HG03460 (cell line): ENCODE measurements around the gene LRRC7.

Experiments
- ATAC-seq: cut with Tn5 transposase; IDR thresholded peaks from one replicate; pipeline ENCODE4 v1.9.1; 2021; ENCODE audit not compliant: unreplicated experiment

LRRC7 gene

DNA sequence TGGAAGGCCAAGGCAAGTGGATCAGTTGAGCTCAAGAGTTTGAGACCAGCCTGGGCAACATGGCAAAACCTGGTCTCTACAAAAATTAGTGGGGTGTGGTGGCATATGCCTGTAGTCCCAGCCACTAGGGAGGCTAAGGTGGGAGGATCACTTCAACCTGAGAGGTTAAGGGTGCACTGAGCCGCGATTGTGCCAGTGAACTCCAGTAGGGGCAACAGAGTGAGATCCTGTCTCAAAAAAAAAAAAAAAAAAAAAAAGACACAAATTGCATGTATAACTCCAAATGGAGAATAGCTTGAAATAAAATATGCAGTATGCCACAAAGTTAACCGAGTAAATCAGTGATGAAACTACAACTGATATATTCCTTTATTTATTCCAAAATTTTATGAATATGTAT lies 586.0 kb downstream of the LRRC7 start:
- no peak for ATAC-seq

DNA sequence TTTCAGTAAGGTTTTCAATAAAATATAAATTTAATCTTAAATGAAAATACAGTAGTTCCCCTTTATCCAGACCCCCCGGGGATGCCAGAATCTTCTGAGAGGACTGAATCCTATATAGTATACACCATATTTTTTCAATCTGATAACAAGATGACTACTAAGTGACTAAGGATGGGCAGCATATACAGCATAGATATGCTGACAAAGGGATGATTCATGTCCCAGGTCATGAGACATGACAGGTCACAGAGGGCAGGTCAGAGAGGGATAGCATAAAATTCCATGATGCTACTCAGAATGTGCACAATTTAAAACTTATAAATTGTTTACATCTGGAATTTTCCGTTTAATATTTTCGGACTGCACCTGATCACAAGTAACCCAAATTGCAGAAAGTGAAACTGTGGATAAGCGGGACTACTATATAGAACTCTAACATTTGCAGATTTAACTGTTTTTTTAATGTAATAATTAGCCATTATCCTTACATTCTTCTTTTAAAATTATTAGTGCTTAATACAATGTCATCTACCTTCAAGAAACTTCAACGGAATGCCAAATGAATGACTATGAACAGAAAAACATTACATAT lies 588.9 kb downstream of the LRRC7 start:
- no peak for ATAC-seq

DNA sequence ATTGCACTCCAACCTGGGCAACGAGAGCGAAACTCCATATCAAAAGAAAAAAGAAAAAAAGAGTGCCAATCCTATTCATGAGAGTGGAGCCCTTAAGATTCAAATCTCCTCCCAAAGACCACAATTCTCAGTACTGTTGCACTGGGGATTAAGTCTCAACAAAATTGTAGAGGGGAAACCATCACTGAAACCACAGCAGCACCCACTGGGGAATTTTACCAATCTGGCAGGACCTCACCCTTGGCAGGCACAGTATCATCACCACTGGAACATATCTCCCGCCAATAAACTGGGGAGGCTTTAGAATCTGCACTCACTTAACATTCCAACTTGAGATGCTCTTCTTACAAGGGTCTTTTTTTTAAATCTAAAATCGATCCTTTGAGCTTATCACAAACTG lies 596.6 kb downstream of the LRRC7 start:
- ATAC-seq, result no peak

DNA sequence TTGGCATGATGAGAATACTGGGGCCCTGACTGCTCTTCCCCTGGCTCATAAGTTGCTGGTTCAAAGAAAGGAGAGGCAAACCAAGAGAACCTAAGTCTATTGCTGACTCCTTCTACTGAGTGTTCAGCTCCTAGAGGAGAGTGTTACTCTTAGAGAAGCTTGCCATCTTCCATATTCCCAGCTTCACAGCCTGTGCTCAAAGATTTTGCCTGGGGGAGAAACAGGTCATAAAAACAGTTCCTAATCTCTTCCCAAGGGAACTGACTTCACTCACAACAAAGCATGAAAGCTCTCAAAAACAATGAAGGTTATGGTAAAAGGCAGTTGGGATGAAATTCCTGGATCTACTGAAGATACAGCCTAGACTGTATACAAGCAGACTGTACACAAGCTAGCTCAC lies 600.6 kb downstream of the LRRC7 start:
- ATAC-seq, result no peak

DNA sequence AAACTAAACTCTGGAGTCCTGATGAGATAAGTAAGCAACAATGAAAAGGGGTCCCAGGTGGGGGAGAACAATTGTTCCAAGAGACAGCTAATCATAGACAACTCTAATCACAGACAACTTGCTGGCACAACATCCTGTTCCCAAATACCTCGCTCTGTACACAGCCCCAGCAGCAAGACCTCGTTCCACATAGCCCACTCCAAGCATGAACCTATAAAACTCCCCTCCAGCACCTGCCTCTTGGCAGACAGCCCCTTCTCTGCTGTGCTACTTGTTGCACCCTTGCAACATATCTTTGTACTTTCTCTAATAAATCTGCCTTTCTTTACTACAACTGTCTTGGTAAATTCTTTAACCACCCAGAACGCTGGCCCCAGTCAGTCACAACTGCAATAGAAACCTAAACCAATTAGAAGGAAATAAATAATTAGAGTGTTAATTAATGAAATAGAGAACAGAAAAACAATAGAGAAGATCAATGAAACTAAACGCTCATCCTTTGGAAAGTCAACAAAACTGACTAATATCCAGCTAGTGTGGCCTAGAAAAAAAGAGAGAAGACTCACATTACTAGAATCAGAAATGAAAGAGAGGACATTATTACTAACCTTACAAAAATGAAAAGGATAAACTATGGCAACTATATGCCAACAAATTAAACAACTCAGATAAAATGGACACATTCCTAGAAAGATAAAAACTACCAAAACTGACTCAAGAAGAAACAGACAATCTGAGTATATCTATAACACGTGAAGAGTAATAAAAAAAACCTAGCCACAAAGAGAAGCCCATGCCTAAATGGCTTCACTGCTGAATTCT lies 601.5 kb downstream of the LRRC7 start:
- no peak for ATAC-seq

DNA sequence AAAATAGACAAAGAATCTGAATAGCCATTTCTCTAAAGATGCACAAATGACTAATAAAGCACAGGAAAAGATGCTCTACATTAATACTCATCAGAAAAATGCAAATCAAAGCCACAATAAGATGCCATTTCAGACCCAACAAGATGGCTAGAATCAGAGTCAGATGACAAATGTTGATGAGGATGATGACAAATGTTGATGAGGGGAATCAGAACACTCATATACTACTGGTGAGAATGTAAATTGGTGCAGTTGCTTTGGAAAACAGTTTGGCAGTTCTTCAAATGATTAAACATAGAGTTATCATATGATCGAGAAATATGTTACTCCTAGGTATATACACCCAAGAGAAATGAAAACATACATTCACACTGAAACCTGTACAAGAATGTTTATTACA lies 603.8 kb downstream of the LRRC7 start:
- no peak for ATAC-seq
